HEK293 (cell line): Measurements from ENCODE around the gene CES1.
"Not testable (repeated sequence)": the region's sequence is repeated elsewhere in the genome, so short reads cannot be mapped to it uniquely, and the experiment has no call there.

Source experiments
- CTCF ChIP-seq: fragments of 450-650 bp; formaldehyde crosslinking; IDR thresholded peaks from 2 replicates; pipeline ENCODE4 v1.5.1; 2016; ENCODE audit warnings: missing biosample characterization, missing genetic modification characterization
- ZSCAN30 ChIP-seq: fragments of 450-650 bp; IDR thresholded peaks from 2 replicates; pipeline ENCODE4 v1.5.1; 2018; ENCODE audit warnings: missing biosample characterization, mild to moderate bottlenecking, missing genetic modification characterization, moderate library complexity

GRCh38 chr16:55857650-55858049 lies 24.8 kb upstream of the CES1 start:
- not testable (repeated sequence) for TF ChIP-seq ZSCAN30, CTCF (tag by site-specific recombination)
